PC-9 (cell line): ENCODE measurements around the gene SMO. TPM values are rescaled to one million over a fixed set of nuclear protein-coding genes. Genes with fewer than 3 reads are reported as not detected.

ENCODE experiments used
- BruUV-seq: library from RNA; stranded (reverse); fragments of 400-500 nt; replicated peaks from 2 replicates; lab custom pipeline; 2021; lab: Mats Ljungman, UMichigan
- CTCF ChIA-PET: fragments of 300-600 bp; sonication (Branson Sonifier 250); formaldehyde crosslinking; loops from one replicate; lab custom pipeline; 2022; ENCODE audit warnings: antibody characterized with exemption; lab: Charles Lee
- POLR2A ChIA-PET: fragments of 300-600 bp; sonication (Branson Sonifier 250); formaldehyde crosslinking; loops from one replicate; lab custom pipeline; 2022; ENCODE audit warnings: antibody characterized with exemption; ENCODE audit not compliant: unreplicated experiment; lab: Charles Lee
- DNase-seq, 2 experiments: peaks; one replicate each; pipeline versions ENCODE4 v3.0.0 to v3.0.0-alpha.2; 2015 to 2022; ENCODE audit warnings: mixed read lengths in 1 of 2
- H2AFZ ChIP-seq: fragments of 200-600 bp; sonication (generic); 2 replicates; pipeline ENCODE4 v1.8.1; 2017; ENCODE audit warnings: antibody characterized with exemption
- H3F3A ChIP-seq: fragments of 200-600 bp; sonication (generic); 2 replicates; pipeline ENCODE4 v1.8.1; 2017; ENCODE audit warnings: antibody characterized with exemption, mild to moderate bottlenecking, low read depth; ENCODE audit not compliant: insufficient read depth
- H3K27ac ChIP-seq: fragments of 200-600 bp; sonication (generic); 2 replicates; pipeline ENCODE4 v1.6.1; 2016; ENCODE audit warnings: mixed run types
- H3K27me3 ChIP-seq: fragments of 200-600 bp; sonication (generic); 2 replicates; pipeline ENCODE4 v1.6.1; 2016; ENCODE audit warnings: low read depth, mixed run types; ENCODE audit not compliant: insufficient read depth
- H3K36me3 ChIP-seq: fragments of 200-600 bp; sonication (generic); 2 replicates; pipeline ENCODE4 v1.6.1; 2016; ENCODE audit warnings: low read depth, mixed run types
- H3K4me1 ChIP-seq: fragments of 200-600 bp; sonication (generic); replicated peaks from 2 replicates; pipeline ENCODE4 v1.6.1; 2016; ENCODE audit warnings: mixed run types; ENCODE audit not compliant: insufficient read depth
- H3K4me2 ChIP-seq: fragments of 200-600 bp; sonication (generic); 2 replicates; pipeline ENCODE4 v1.6.1; 2017; ENCODE audit warnings: mixed run types
- H3K4me3 ChIP-seq: fragments of 200-600 bp; sonication (generic); 2 replicates; pipeline ENCODE4 v1.6.1; 2016; ENCODE audit warnings: mixed run types
- H3K79me2 ChIP-seq: fragments of 200-600 bp; sonication (generic); 2 replicates; pipeline ENCODE4 v1.6.1; 2017; ENCODE audit warnings: low read depth, mixed run types
- H3K9me2 ChIP-seq: fragments of 200-600 bp; sonication (generic); 2 replicates; pipeline ENCODE4 v1.8.1; 2017; ENCODE audit warnings: mild to moderate bottlenecking; ENCODE audit not compliant: insufficient read depth
- H3K9me3 ChIP-seq: fragments of 200-600 bp; sonication (generic); 2 replicates; pipeline ENCODE4 v1.8.1; 2016; ENCODE audit warnings: low read depth; ENCODE audit not compliant: insufficient read depth
- H4K20me1 ChIP-seq: fragments of 200-600 bp; sonication (generic); 2 replicates; pipeline ENCODE4 v1.8.1; 2017; ENCODE audit not compliant: insufficient read depth
- EZH2 ChIP-seq: fragments of 200-600 bp; sonication (generic); IDR thresholded peaks from 2 replicates; pipeline ENCODE4 v1.8.0; 2017; ENCODE audit warnings: antibody characterized with exemption, low read depth
- intact Hi-C: fragments of 100-400 bp; cut with micrococcal nuclease; formaldehyde crosslinking; loops from one replicate; pipeline ENCODE4 v1.10.0; 2022; ENCODE audit not compliant: unreplicated experiment
- total RNA-seq: library from RNA; stranded (reverse); gene quantifications from 2 replicates; pipeline ENCODE4 v1.2.3, GENCODE V29; 2021
- TF ChIP-seq, protein P1 (sequence below): fragments of 200-600 bp; sonication (generic); conservative IDR thresholded peaks from 2 replicates; pipeline ENCODE4 v1.6.1; 2017; ENCODE audit warnings: mixed run types, antibody characterized with exemption, mild to moderate bottlenecking, moderate library complexity

The SMO gene
- total RNA-seq, 1 experiment from 2014 or later: 1.2 TPM

DNA sequence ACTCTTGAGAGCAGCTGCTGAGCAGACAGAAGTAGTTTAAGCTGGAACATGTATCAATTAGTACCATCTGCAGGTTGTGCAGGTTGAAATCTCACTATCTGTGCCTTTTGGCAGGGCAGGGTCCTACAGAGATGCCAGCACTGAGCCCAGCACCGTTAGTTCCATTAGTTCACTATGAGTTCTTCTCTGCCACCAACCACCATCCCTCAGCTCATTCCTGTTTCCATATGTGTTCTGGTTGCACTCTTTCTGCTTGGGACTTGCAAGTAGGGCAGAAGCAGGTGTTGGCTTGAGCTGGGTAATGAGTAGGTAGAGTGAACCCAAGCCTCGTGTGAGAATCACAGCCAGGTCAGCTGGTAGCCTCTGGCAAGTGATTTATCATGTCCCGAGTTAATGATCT lies 2.8 kb downstream of the SMO start:
- no peaks in the 10 kb centered on the region for H3K9me3 ChIP-seq
- no peaks in the 10 kb centered on the region; the same call in 1 of the 2 replicates for H3K27me3 ChIP-seq
- ChIA-PET CTCF (no interaction called here), POLR2A (no interaction called here)
- H3K27ac ChIP-seq: no peak overlapping the region
- no peaks in the 10 kb centered on the region for H4K20me1 ChIP-seq
- H3F3A ChIP-seq: no peaks in the 10 kb centered on the region
- H3K4me1 ChIP-seq: no peaks in the 10 kb centered on the region
- intact Hi-C loops: no loop called here
- H3K79me2 ChIP-seq: no peaks in the 10 kb centered on the region
- no peak overlapping the region for H2AFZ ChIP-seq
- no peaks in the 10 kb centered on the region for H3K9me2 ChIP-seq
- no peaks in the 10 kb centered on the region for H3K36me3 ChIP-seq
- no peak overlapping the region for H3K4me2 ChIP-seq
- no TSS peak for BruUV-seq
- H3K4me3 ChIP-seq: no peak overlapping the region
- DNase-seq: no peak
- no peak for TF ChIP-seq EZH2
- TF ChIP-seq, protein P1, sequence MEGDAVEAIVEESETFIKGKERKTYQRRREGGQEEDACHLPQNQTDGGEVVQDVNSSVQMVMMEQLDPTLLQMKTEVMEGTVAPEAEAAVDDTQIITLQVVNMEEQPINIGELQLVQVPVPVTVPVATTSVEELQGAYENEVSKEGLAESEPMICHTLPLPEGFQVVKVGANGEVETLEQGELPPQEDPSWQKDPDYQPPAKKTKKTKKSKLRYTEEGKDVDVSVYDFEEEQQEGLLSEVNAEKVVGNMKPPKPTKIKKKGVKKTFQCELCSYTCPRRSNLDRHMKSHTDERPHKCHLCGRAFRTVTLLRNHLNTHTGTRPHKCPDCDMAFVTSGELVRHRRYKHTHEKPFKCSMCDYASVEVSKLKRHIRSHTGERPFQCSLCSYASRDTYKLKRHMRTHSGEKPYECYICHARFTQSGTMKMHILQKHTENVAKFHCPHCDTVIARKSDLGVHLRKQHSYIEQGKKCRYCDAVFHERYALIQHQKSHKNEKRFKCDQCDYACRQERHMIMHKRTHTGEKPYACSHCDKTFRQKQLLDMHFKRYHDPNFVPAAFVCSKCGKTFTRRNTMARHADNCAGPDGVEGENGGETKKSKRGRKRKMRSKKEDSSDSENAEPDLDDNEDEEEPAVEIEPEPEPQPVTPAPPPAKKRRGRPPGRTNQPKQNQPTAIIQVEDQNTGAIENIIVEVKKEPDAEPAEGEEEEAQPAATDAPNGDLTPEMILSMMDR: no peak

- TF ChIP-seq, protein P1: no peak
- no peak for TF ChIP-seq EZH2
- Histone ChIP-seq H3K4me3 (no peak overlapping the region), H2AFZ (no peak overlapping the region), H3K4me1 (no peaks in the 10 kb centered on the region), H3K9me2 (no peaks in the 10 kb centered on the region), H3K27ac (no peak overlapping the region), H3F3A (no peaks in the 10 kb centered on the region), H3K27me3 (no peaks in the 10 kb centered on the region; the same call in 1 of the 2 replicates), H4K20me1 (no peaks in the 10 kb centered on the region), H3K79me2 (no peaks in the 10 kb centered on the region), H3K9me3 (no peaks in the 10 kb centered on the region), H3K36me3 (no peaks in the 10 kb centered on the region), H3K4me2 (no peak overlapping the region)
- CTCF ChIA-PET: interaction anchor here (1.6 kb wide), 1 partner anchor 30 kb away, joined by 3 read pairs; no protein-coding TSS in a partner anchor
- intact Hi-C loops: no loop called here
- DNase-seq: no peak
- no TSS peak for BruUV-seq
- POLR2A ChIA-PET: no interaction called here
Measured at GRCh38 chr7:129193892-129194291, 5.5 kb downstream of the SMO start.

DNA sequence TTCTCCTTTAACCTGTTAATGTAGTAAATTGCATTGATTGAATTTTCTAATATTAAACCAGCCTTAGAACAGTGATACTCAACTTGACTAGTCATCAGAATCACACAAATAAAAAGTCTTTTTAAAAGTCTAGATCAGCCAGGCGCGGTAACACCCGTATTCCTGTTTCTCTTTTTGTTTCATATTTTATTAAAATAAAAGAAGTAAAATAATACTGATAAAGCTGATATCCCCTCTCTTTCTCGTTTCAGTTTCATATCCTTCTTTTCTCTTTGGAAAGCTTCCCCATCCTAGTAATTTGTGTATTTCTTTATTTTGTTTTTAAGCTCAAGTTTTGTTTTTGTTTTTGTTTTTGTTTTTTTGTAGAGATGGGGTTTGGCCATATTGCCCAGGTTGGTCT lies 9.3 kb downstream of the SMO start:
- H3K4me2 ChIP-seq: no peak overlapping the region
- intact Hi-C loops: no loop called here
- H4K20me1 ChIP-seq: no peaks in the 10 kb centered on the region
- no peak overlapping the region for H3K4me3 ChIP-seq
- no peak overlapping the region for H3K27ac ChIP-seq
- H3K9me2 ChIP-seq: no peaks in the 10 kb centered on the region
- no TSS peak for BruUV-seq
- no peaks in the 10 kb centered on the region for H3F3A ChIP-seq
- ChIA-PET CTCF (interaction anchor here (0.7 kb wide), 1 partner anchor 34 kb away, joined by 3 read pairs; no protein-coding TSS in a partner anchor), POLR2A (no interaction called here)
- no peak for DNase-seq
- H3K9me3 ChIP-seq: no peaks in the 10 kb centered on the region
- no peaks in the 10 kb centered on the region for H3K4me1 ChIP-seq
- no peaks in the 10 kb centered on the region for H3K36me3 ChIP-seq
- H3K27me3 ChIP-seq: no peaks in the 10 kb centered on the region
- no peak overlapping the region for H2AFZ ChIP-seq
- H3K79me2 ChIP-seq: no peaks in the 10 kb centered on the region
- no peak for TF ChIP-seq EZH2
- TF ChIP-seq, protein P1: no peak
